Cortex of kidney (tissue), 1 donor: ENCODE measurements around the gene FBRS.
"Not testable (repeated sequence)": the region's sequence is repeated elsewhere in the genome, so short reads cannot be mapped to it uniquely, and the experiment has no call there.

Experiments
- DNase-seq: peaks from one replicate; lab custom pipeline; 2025; lab: John Stamatoyannopoulos, UW

Gene FBRS

GRCh38 chr16:30698816-30699614 is 40.8 kb downstream of the FBRS start, which contains the start of gene SRCAP:
Gene SRCAP (plus strand): TSS chr16:30699171. CDS start chr16:30700825, 1,654 bp downstream.
- peak; percentile 40 for DNase-seq

GRCh38 chr16:30699615-30700099 is 41.4 kb downstream of the FBRS start:
- DNase-seq = no peak

- DNase-seq = no peak
Measured at GRCh38 chr16:30700491-30700890, 42.3 kb downstream of the FBRS start.

GRCh38 chr16:30700971-30701370 is 42.7 kb downstream of the FBRS start:
- no peak for DNase-seq

GRCh38 chr16:30703071-30703470 is 44.8 kb downstream of the FBRS start:
- not testable (repeated sequence) for DNase-seq

GRCh38 chr16:30703971-30704370 is 45.7 kb downstream of the FBRS start:
- no peak for DNase-seq

- no peak for DNase-seq
Measured at GRCh38 chr16:30706046-30706445, 47.8 kb downstream of the FBRS start.

- DNase-seq = no peak
Measured at GRCh38 chr16:30710971-30711370, 52.7 kb downstream of the FBRS start.

GRCh38 chr16:30711712-30712111 is 53.5 kb downstream of the FBRS start:
- DNase-seq = no peak

GRCh38 chr16:30715750-30716445 is 57.7 kb downstream of the FBRS start:
- DNase-seq = no peak

GRCh38 chr16:30720086-30720485 is 61.9 kb downstream of the FBRS start:
- no peak for DNase-seq
